Activated naive CD8-positive, alpha-beta T cell treated with anti-CD3 and anti-CD28 coated beads, Interleukin-2, amount 50 U/mL, for 24 hours (primary cell): ENCODE results near the gene PTX4.
"Not testable (repeated sequence)": the region's sequence is repeated elsewhere in the genome, so short reads cannot be mapped to it uniquely, and the experiment has no call there.

ENCODE experiments used
- ATAC-seq: fragments of 150-1000 bp; cut with Tn5 transposase; one replicate; pipeline ENCODE4 v1.10.0; 2021
- DNase-seq: peaks from one replicate; pipeline ENCODE4 v3.0.0; 2021
- H3K27ac Mint-ChIP-seq: one replicate; pipeline ENCODE4 v1.8.0; 2021; ENCODE audit warnings: mild to moderate bottlenecking, mixed read lengths
- H3K27me3 Mint-ChIP-seq: one replicate; pipeline ENCODE4 v1.8.0; 2021; ENCODE audit warnings: mixed read lengths
- H3K36me3 Mint-ChIP-seq: one replicate; pipeline ENCODE4 v1.8.0; 2021; ENCODE audit warnings: low read depth, mixed read lengths
- H3K4me1 Mint-ChIP-seq: one replicate; pipeline ENCODE4 v1.8.0; 2021; ENCODE audit warnings: mixed read lengths
- H3K4me3 Mint-ChIP-seq: one replicate; pipeline ENCODE4 v1.8.0; 2021; ENCODE audit warnings: mild to moderate bottlenecking, moderate library complexity, mixed read lengths
- H3K9me3 Mint-ChIP-seq: one replicate; pipeline ENCODE4 v1.8.0; 2021; ENCODE audit warnings: mixed read lengths

Gene PTX4

GRCh38 chr16:1444730-1445517 is 43.8 kb downstream of the PTX4 start:
- Mint-ChIP-seq H3K36me3 (peaks cover 2% of the 10 kb centered on the region), H3K4me3 (no peak overlapping the region), H3K4me1 (no peaks in the 10 kb centered on the region), H3K27me3 (no peaks in the 10 kb centered on the region), H3K9me3 (no peaks in the 10 kb centered on the region), H3K27ac (no peak overlapping the region)
- DNase-seq (no peak), ATAC-seq (no peak)

GRCh38 chr16:1443980-1444729 is 44.6 kb downstream of the PTX4 start, which contains the start of gene CCDC154:
TSS of gene CCDC154 (minus strand) at chr16:1444556. CDS start at chr16:1444322, 234 bp downstream.
- no peak within 1 kb of the TSS for H3K27ac Mint-ChIP-seq
- DNase-seq, result no peak
- H3K4me3 Mint-ChIP-seq, result no peak within 1 kb of the TSS
- H3K36me3 Mint-ChIP-seq, result peaks cover 2% of the 10 kb centered on the region
- no peaks in the 10 kb centered on the region for H3K9me3 Mint-ChIP-seq
- H3K27me3 Mint-ChIP-seq, result no peaks in the 10 kb centered on the region
- no peak for ATAC-seq
- no peaks in the 10 kb centered on the region for H3K4me1 Mint-ChIP-seq

GRCh38 chr16:1443403-1443973 is 45.3 kb downstream of the PTX4 start:
- DNase-seq (no peak), ATAC-seq (peak; percentile 6)
- peaks cover 2% of the 10 kb centered on the region for H3K36me3 Mint-ChIP-seq
- no peak overlapping the region for H3K27ac Mint-ChIP-seq
- no peaks in the 10 kb centered on the region for H3K9me3 Mint-ChIP-seq
- H3K4me3 Mint-ChIP-seq, result no peak overlapping the region
- H3K4me1 Mint-ChIP-seq, result no peaks in the 10 kb centered on the region
- H3K27me3 Mint-ChIP-seq, result no peaks in the 10 kb centered on the region

GRCh38 chr16:1442697-1443096 is 46.0 kb downstream of the PTX4 start:
- Mint-ChIP-seq H3K9me3 (no peaks in the 10 kb centered on the region), H3K4me1 (no peaks in the 10 kb centered on the region), H3K27me3 (no peaks in the 10 kb centered on the region), H3K4me3 (no peak overlapping the region), H3K27ac (no peak overlapping the region), H3K36me3 (peaks cover 2% of the 10 kb centered on the region)
- ATAC-seq, result no peak
- no peak for DNase-seq

- H3K27me3 Mint-ChIP-seq, result no peaks in the 10 kb centered on the region
- DNase-seq (no peak), ATAC-seq (no peak)
- peaks cover 2% of the 10 kb centered on the region for H3K36me3 Mint-ChIP-seq
- no peak overlapping the region for H3K27ac Mint-ChIP-seq
- H3K9me3 Mint-ChIP-seq, result no peaks in the 10 kb centered on the region
- H3K4me3 Mint-ChIP-seq, result no peak overlapping the region
- no peaks in the 10 kb centered on the region for H3K4me1 Mint-ChIP-seq
Observed at GRCh38 chr16:1441391-1441829, 47.3 kb downstream of the PTX4 start.

- ATAC-seq, H3K9me3 Mint-ChIP-seq, H3K27ac Mint-ChIP-seq, H3K4me1 Mint-ChIP-seq, H3K27me3 Mint-ChIP-seq, H3K4me3 Mint-ChIP-seq, DNase-seq, H3K36me3 Mint-ChIP-seq: not testable (repeated sequence)
Observed at GRCh38 chr16:1439699-1440074, 49.1 kb downstream of the PTX4 start.

- DNase-seq (no peak), ATAC-seq (no peak)
- Mint-ChIP-seq H3K4me1 (no peaks in the 10 kb centered on the region), H3K9me3 (no peaks in the 10 kb centered on the region), H3K27me3 (no peaks in the 10 kb centered on the region), H3K36me3 (no peaks in the 10 kb centered on the region), H3K27ac (no peak overlapping the region), H3K4me3 (no peak overlapping the region)
Observed at GRCh38 chr16:1439058-1439698, 49.6 kb downstream of the PTX4 start.

GRCh38 chr16:1438229-1439057 is 50.3 kb downstream of the PTX4 start:
- ATAC-seq (no peak), DNase-seq (no peak)
- no peaks in the 10 kb centered on the region for H3K36me3 Mint-ChIP-seq
- no peaks in the 10 kb centered on the region for H3K27me3 Mint-ChIP-seq
- H3K27ac Mint-ChIP-seq, result no peak overlapping the region
- no peak overlapping the region for H3K4me3 Mint-ChIP-seq
- H3K9me3 Mint-ChIP-seq, result no peaks in the 10 kb centered on the region
- no peaks in the 10 kb centered on the region for H3K4me1 Mint-ChIP-seq

- no peak for ATAC-seq
- H3K36me3 Mint-ChIP-seq, result no peaks in the 10 kb centered on the region
- H3K9me3 Mint-ChIP-seq, result no peaks in the 10 kb centered on the region
- no peak overlapping the region for H3K27ac Mint-ChIP-seq
- H3K4me1 Mint-ChIP-seq, result no peaks in the 10 kb centered on the region
- H3K4me3 Mint-ChIP-seq, result no peak overlapping the region
- no peak for DNase-seq
- no peaks in the 10 kb centered on the region for H3K27me3 Mint-ChIP-seq
Observed at GRCh38 chr16:1437606-1438005, 51.1 kb downstream of the PTX4 start.

GRCh38 chr16:1436731-1437355 is 51.9 kb downstream of the PTX4 start:
- no peaks in the 10 kb centered on the region for H3K9me3 Mint-ChIP-seq
- H3K27me3 Mint-ChIP-seq, result no peaks in the 10 kb centered on the region
- no peak overlapping the region for H3K4me3 Mint-ChIP-seq
- no peak overlapping the region for H3K27ac Mint-ChIP-seq
- no peak for ATAC-seq
- H3K36me3 Mint-ChIP-seq, result no peaks in the 10 kb centered on the region
- no peak for DNase-seq
- no peaks in the 10 kb centered on the region for H3K4me1 Mint-ChIP-seq

- DNase-seq (no peak), ATAC-seq (no peak)
- Mint-ChIP-seq H3K4me1 (no peaks in the 10 kb centered on the region), H3K36me3 (no peaks in the 10 kb centered on the region), H3K27me3 (no peaks in the 10 kb centered on the region), H3K9me3 (no peaks in the 10 kb centered on the region), H3K27ac (no peak overlapping the region), H3K4me3 (no peak overlapping the region)
Observed at GRCh38 chr16:1435921-1436697, 52.6 kb downstream of the PTX4 start.
